Lung microvascular endothelial cell (primary cell): ENCODE data around the gene ZNF215. TPM values are rescaled to one million over a fixed set of nuclear protein-coding genes. Genes with fewer than 3 reads are reported as not detected.
"Not testable (repeated sequence)": the region's sequence is repeated elsewhere in the genome, so short reads cannot be mapped to it uniquely, and the experiment has no call there.

Source experiments
- DNase-seq, 2 donors: peaks; one replicate each; pipeline versions ENCODE4 v3.0.0 to v3.0.0-alpha.2; 2010; ENCODE audit warnings: low read depth in 2 of 2
- total RNA-seq: library from RNA; depleted of rRNA; stranded (reverse); fragments of >200 nt; gene quantifications from 2 replicates; pipeline ENCODE4 v1.2.1, GENCODE V29; 2014

The ZNF215 gene
- total RNA-seq, 1 donor from 2014 or later, result 0.79 TPM

DNA sequence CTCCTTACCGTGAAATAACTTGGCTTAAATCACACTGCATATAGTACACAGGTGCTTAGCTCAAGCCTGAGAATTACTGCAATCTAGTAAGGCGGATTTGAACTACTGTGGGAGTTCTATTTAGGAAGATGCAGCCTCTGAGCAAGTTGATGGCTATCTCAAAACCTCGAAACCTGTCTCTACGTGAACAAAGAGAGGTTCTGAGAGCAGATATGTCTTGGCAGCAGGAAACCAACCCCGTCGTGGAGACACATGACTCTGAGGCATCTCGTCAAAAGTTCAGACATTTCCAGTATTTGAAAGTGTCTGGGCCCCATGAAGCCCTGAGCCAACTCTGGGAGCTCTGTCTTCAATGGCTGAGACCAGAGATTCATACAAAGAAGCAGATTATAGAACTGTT lies 5.9 kb downstream of the ZNF215 start:
- no peak for DNase-seq

DNA sequence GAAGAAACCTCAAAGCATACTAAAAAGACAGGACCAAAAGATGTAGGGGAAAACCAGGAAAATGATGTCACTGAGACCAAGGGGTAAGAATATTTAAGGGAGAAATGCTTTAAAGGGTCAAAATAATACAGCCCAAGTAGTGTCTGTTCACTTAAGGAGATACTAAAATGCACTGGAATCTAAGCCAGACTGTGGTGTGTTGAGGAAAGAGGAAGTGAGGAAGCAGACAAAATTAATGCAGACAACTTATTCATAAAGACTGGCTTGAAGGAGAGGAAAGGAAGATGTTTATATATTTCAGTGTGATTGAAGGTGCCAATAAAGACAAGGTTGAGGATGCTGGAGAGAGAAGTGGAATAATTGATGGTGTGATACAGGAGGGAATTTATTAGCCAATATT lies 15.7 kb downstream of the ZNF215 start:
- no peak for DNase-seq

DNA sequence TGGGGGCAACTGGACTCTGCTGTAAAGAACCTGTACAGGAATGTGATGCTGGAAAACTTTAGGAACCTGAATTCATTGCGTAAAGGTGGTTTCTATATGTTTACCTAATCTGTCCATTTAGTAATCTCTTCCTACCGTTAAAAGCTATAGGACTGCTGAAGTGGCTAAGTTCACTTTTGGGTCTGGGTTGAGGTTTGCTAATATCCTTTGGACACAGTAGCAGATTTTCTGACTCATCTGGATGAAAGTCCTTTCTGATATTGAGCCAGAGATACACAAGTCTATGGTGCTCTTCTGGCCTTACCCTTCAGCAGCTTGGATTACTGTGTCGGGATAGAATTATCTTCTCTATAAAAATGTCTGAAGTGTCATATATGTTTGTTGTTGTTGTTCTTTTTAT lies 16.9 kb downstream of the ZNF215 start:
- DNase-seq, result no peak

DNA sequence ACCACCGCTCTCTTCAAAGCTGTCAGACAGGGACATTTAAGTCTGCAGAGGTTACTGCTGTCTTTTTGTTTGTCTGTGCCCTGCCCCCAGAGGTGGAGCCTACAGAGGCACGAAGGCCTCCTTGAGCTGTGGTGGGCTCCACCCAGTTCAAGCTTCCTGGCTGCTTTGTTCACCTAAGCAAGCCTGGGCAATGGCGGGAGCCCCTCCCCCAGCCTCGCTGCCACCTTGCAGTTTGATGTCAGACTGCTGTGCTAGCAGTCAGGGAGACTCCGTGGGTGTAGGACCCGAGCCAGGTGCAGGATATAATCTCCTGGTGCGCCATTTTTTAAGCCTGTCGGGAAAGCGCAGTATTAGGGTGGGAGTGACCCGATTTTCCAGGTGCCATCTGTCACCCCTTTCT lies 28.0 kb downstream of the ZNF215 start:
- DNase-seq, result not testable (repeated sequence)

DNA sequence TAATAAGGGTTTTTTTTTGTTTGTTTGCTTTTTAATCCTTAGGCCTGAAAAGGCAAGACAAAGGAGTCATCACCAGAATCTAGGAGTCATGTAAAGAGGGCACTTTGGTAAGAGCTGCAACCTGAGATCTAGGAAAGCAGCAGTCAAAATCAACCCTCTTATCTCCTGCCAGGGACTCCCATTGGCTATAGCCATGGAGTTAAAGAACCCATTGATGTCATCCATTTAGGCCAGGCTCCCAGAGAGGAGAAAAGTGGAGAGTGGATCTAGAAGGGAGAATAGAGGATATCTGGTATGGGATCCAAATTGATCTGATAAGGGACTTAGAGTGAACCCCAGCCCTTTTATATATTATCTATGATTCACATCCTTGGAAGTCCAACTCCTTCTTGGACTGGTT lies 35.9 kb downstream of the ZNF215 start:
- no peak for DNase-seq

DNA sequence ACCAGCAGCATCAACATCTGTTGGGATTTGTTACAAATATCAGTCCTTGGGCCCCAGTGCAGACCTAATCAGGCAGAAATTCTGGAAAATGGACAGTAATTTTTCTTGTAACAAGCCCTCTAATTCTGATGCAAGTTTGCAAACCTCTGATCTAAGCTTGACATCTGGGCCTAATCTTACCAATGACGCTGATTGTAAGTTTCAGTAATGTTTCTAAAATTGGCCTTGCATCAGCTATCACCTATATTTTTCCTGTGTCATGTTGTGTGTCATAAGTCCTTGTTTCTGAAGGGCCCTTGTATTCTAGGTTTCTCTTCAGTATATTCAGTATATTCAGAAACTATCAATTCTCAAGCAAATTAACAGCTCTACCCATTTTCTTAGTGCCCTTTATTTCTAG lies 36.4 kb downstream of the ZNF215 start:
- DNase-seq, result no peak

DNA sequence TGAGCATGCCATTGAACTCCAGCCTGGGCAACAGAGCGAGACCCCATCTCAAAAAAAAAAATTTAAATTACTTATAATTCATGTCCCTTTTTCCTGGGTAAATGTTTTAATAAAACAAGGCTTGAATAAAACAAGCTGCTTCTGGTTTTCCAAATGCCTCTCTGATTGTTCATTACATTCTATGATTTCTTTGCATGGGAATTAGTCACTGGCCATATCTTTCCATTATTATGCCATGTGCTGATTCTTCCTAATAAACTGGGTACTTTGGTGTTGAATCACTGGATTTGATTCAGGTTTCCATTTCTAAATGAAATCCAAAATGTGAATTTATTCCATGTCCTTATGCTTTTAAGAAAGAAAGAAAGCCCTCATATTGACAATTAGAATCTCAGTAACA lies 42.6 kb downstream of the ZNF215 start:
- DNase-seq, result no peak

DNA sequence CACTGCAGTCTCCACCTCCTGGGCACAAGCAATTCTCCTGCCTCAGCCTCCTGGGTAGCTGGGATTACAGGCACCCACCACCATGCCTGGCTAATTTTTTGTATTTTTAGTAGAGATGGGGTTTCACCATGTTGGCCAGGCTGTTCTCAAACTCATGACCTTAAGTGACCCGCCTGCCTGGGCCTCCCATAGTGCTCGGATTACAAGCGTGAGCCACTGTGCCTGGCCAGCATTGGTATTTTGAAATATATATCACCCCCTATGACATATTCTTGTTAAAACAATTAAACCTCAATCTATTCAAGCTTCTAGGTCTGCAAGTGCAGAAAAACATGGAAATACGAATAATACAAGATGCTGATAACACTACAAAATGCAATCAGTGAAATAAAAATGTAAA lies 43.6 kb downstream of the ZNF215 start:
- not testable (repeated sequence) for DNase-seq

DNA sequence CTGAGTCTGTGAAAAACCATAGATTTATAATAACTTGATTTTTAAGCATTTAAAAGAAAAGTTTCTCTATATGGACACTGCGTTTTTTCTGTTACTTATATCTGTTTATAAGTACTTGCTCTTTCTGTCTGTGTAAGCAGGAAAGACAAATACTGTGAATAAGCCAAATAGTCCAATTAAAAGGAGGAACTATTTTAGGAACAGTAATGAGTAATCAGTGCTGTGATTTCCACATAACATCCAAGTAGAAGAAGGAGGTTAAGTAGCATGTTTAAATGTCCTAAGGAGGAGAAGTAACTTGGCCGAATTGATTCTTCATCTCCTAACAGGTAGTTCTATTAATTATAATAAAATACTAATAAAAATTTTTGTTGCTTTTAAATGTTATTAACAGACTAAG lies 53.1 kb downstream of the ZNF215 start:
- DNase-seq, result no peak

DNA sequence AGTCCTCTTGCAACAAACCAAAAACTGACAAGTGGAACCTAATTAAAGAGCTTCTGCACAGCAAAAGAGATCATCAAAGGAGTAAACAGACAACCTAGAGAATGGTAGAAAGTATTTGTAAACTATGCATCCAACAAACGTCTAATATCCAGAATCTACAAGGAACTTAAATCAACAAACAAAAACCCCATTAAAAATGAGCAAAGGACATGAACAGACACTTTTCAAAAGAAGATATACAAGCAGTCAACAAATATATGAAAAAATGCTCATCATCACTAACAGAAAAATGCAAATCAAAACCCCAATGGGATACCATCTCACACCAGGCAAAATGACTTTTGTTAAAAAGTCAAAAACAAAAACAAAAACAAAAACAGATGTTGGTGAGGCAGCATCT lies 60.3 kb downstream of the ZNF215 start:
- DNase-seq, result no peak

DNA sequence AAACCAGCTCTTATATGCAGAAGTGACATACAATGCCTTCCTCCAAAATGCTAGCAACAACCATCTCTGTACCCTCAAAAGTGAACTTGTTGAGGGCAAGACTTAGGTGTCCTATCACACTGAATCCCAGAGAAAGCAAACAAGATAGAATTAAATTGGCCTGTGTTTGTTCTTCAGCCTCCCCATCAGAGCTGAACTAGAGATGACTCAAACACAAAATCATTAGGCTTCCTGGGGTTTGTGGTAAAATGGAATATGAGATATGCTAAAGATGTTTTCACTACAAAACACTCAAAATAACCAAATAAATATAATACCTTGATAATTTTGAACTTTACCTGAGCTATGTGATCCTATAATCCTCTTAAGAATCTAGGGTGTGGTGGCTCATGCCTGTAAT lies 62.3 kb downstream of the ZNF215 start:
- no peak for DNase-seq

DNA sequence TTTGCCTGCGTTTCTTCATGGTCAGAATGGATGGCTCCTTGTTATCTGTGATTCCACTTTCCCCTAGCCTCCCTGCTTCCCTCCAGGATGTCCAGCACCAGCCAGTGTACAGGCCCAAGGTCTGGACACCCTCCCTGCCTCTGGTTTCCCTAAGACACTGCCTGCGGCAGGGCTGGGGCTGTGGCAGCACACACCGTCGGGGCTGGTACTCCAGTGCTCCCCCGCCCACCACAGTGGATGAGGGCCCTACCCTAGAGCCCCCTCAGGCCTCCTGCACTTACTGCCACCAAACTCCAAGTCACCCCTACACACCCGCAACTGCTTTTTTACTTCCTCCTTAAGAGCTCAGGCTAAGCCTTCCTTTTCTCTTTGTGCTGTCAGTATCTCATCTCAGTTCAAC lies 65.0 kb downstream of the ZNF215 start:
- no peak for DNase-seq

DNA sequence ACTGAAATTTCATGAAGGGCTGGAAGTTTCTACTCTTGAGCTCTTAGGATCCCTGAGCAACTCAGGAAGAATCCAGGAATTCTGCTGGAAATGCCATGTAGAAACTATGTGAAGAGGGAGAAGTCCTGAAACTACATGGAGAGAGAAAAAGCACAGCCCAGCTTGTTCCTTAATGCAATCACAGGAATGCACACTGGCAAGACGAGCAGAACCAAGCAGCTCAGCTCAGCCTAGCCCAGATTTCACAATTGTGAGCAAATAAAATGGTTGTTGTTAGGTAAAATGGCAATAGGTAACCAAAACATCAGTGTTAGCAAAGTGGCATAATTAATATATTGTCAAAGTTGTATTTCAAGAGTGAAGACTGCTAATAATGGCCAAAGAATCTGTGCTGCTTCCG lies 65.8 kb downstream of the ZNF215 start:
- no peak for DNase-seq

DNA sequence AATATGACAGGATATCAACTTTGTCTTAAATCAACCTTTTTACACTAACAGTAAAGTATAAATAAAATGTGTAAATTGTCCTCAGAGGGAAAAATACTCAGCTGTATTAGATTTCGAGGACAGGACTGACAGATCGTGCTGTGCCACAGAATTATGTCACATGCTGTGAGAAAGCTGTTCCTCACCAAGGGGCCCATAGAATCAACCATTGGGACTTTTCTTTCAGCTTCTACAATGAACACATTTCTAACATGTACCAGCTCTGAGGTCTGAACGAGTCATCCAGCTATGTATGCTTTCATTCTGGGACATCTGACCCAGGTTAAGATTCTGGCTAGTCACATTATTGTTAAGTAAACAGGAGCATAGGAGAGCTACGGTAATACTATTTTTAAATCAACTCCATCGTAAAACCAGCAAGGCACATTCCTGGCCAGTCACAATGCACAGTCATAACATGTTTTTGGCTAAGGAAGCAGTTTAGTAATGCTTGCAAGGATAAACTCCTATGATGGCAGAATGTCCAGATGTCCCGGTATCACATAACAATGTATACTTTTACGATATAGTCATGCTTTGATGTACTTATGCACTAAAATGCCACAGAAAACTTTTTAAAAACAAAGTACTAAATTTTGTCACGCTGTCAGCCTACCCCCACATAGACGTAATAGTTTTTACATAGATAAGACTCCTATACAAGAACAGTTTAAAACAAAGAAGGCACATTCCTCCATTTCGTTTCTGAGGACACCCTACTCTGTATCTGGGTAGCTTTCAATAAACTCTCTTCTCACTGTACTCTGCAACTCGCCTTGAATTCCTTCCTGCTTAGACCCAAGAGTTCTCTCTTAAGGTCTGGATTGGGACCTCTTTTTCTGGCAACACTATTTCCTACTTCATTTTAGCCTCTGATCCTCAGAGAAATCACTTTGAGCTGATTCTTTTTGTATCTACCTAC lies 66.5 kb downstream of the ZNF215 start:
- DNase-seq, result peak in 1 of 2 donors; percentile 12

DNA sequence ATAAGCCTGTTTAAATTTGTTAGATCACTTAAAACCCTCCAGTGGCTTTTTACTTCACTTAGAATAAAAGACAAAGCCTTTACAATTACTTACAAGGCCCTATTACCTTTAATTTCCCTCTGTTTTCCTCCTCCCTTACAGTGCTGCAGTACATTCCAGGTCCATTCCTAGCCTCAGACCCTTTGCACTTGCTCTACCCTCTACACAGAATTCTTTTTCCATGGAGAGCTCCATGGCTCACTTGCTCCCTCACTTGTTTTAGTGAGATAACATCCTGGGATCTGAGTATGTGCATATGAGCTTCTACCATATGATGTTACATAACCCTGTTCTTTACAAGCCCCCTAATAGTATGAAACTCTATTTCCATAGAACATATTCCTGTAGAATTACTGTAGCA lies 69.5 kb downstream of the ZNF215 start:
- no peak for DNase-seq

DNA sequence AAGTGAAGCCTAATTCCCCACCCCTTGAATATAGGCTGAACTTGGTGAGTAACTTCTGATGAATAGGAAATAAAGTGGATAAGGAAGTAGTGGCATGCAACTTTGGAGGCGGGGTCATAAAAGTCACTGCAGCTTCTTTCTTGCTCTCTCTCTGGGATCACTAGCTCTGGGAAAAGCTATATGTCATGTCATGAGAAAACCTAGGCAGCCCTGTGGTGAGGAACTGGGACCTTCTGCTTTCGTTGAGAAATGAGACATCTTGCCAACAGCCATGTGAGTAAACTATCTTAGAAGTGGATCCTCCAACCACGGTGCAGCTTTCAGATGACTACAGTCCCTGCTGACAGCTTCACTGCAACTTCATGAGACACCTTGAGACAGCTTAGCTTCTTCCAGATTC lies 78.3 kb downstream of the ZNF215 start:
- peak in 1 of 2 donors; percentile 59 for DNase-seq

Other genes starting within 250 kb of the ZNF215 start
- 44.7 and 47.4 TPM in 2 replicates for gene MRPL17, start 243.1 kb upstream of the ZNF215 start, total RNA-seq
- gene OR2AG2, start 154.4 kb upstream of the ZNF215 start, total RNA-seq, result under 0.01 and 0.20 TPM in 2 replicates
- gene OR2AG1, start 143.4 kb upstream of the ZNF215 start, total RNA-seq, result not detected in 2 replicates
- gene OR6A2, start 126.7 kb upstream of the ZNF215 start, total RNA-seq, result under 0.01 TPM in 2 replicates
- not detected in 2 replicates for gene OR10A5, start 80.7 kb upstream of the ZNF215 start, total RNA-seq
- not detected in 2 replicates for gene OR10A2, start 63.4 kb upstream of the ZNF215 start, total RNA-seq
- not detected in 2 replicates for gene OR10A4, start 49.8 kb upstream of the ZNF215 start, total RNA-seq
- gene OR2D2, start 33.9 kb upstream of the ZNF215 start, total RNA-seq, result under 0.01 TPM in 1 of 2 replicates, not detected in the other
- gene OR2D3, start 5.4 kb upstream of the ZNF215 start, total RNA-seq, result not detected in 2 replicates
- gene ZNF214, start 93.9 kb downstream of the ZNF215 start, total RNA-seq, result 0.20 and 0.65 TPM in 2 replicates
- under 0.01 TPM in 1 of 2 replicates, not detected in the other for gene NLRP14, start 94.1 kb downstream of the ZNF215 start, total RNA-seq
- gene RBMXL2, start 162.6 kb downstream of the ZNF215 start, total RNA-seq, result not detected in 2 replicates